Right atrium auricular region (tissue), 2 donors: ENCODE results near the gene CTAGE1. TPM values are rescaled to one million over a fixed set of nuclear protein-coding genes. Genes with fewer than 3 reads are reported as not detected.

ENCODE experiments used
- DNase-seq: peaks from one replicate; pipeline ENCODE4 v3.0.0-alpha.2; 2019; ENCODE audit warnings: low spot score
- H3K27ac ChIP-seq, 2 donors: fragments of 200-600 bp; sonication (generic); 1 replicate in 1 of 2; 2 replicates in 1 of 2; pipeline ENCODE4 v1.5.1; 2016 to 2019
- H3K27me3 ChIP-seq, 2 donors: fragments of 200-600 bp; sonication (generic); one replicate each; pipeline versions ENCODE4 v1.5.1 to v1.6.0; 2017 to 2019
- H3K36me3 ChIP-seq: fragments of 200-600 bp; sonication (generic); one replicate; pipeline ENCODE4 v1.5.1; 2016
- H3K4me1 ChIP-seq, 2 donors: fragments of 200-600 bp; sonication (generic); one replicate each; pipeline versions ENCODE4 v1.5.1 to v1.6.0; 2017 to 2019
- H3K4me3 ChIP-seq, 2 donors: fragments of 200-600 bp; sonication (generic); 1 replicate in 1 of 2; 2 replicates in 1 of 2; pipeline ENCODE4 v1.5.1; 2017 to 2019; ENCODE audit warnings: mild to moderate bottlenecking in 1 of 2, moderate library complexity in 1 of 2
- H3K9me3 ChIP-seq, 2 donors: fragments of 200-600 bp; sonication (generic); one replicate each; pipeline ENCODE4 v1.5.1; 2019
- total RNA-seq, 2 donors: library from RNA; depleted of rRNA; stranded (reverse); fragments of >200 nt; gene quantifications; one replicate each; pipeline ENCODE4 v1.1.0, GENCODE V29; 2016
- TF ChIP-seq, protein P1 (sequence below), 2 donors: fragments of 200-600 bp; sonication (generic); IDR thresholded peaks; one replicate each; pipeline ENCODE4 v1.5.1; 2019; ENCODE audit warnings: antibody characterized with exemption in 2 of 2

Gene CTAGE1
- total RNA-seq, 2 donors from 2014 or later = 0.08 TPM; not detected in 1

DNA sequence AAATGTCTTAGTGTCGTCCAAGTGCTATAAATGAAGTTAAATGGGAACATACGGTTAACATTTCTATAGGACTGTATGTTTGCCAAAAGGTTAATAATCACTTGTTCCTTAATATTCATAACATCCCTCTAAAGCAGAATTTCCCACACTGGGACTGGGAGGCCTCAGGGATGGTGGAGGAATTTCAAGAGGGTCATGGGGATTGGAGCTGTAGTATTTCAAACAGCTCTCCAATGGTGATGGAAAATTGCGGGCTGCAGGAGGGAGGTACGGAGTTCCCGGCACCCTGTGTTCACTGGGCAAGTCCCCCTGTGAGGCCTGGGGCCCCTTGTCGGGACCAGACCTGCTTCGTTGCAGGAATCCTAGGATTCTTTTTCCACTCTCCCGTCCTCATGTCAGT is 39.8 kb upstream of the CTAGE1 start:
- H3K9me3 ChIP-seq = no peaks in the 10 kb centered on the region
- no peak overlapping the region for H3K27ac ChIP-seq
- no peaks in the 10 kb centered on the region for H3K36me3 ChIP-seq
- no peaks in the 10 kb centered on the region for H3K27me3 ChIP-seq
- TF ChIP-seq, protein P1, sequence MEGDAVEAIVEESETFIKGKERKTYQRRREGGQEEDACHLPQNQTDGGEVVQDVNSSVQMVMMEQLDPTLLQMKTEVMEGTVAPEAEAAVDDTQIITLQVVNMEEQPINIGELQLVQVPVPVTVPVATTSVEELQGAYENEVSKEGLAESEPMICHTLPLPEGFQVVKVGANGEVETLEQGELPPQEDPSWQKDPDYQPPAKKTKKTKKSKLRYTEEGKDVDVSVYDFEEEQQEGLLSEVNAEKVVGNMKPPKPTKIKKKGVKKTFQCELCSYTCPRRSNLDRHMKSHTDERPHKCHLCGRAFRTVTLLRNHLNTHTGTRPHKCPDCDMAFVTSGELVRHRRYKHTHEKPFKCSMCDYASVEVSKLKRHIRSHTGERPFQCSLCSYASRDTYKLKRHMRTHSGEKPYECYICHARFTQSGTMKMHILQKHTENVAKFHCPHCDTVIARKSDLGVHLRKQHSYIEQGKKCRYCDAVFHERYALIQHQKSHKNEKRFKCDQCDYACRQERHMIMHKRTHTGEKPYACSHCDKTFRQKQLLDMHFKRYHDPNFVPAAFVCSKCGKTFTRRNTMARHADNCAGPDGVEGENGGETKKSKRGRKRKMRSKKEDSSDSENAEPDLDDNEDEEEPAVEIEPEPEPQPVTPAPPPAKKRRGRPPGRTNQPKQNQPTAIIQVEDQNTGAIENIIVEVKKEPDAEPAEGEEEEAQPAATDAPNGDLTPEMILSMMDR (IDR thresholded peaks at IDR 0.05) = no peak
- no peak for DNase-seq
- H3K4me1 ChIP-seq = peaks cover 0 to 25% of the 10 kb centered on the region in 2 donors
- H3K4me3 ChIP-seq = no peak overlapping the region

- Histone ChIP-seq H3K4me3 (no peak overlapping the region), H3K36me3 (no peaks in the 10 kb centered on the region), H3K4me1 (peaks cover 0 to 30% of the 10 kb centered on the region in 2 donors), H3K9me3 (no peaks in the 10 kb centered on the region), H3K27me3 (no peaks in the 10 kb centered on the region), H3K27ac (peak overlapping the region; percentile 41 to 44)
- DNase-seq = no peak
- TF ChIP-seq, protein P1 (IDR thresholded peaks at IDR 0.05) = no peak
These were observed 38.8 kb upstream of the CTAGE1 start for GRCh38 chr18:22456547-22456946.

GRCh38 chr18:22456116-22456480 is 38.4 kb upstream of the CTAGE1 start:
- H3K27me3 ChIP-seq = no peaks in the 10 kb centered on the region
- H3K36me3 ChIP-seq = no peaks in the 10 kb centered on the region
- H3K4me3 ChIP-seq = no peak overlapping the region
- peak overlapping the region; percentile 41 to 44 for H3K27ac ChIP-seq
- peaks cover 0 to 30% of the 10 kb centered on the region in 2 donors for H3K4me1 ChIP-seq
- DNase-seq = no peak
- no peaks in the 10 kb centered on the region for H3K9me3 ChIP-seq
- TF ChIP-seq, protein P1 (IDR thresholded peaks at IDR 0.05) = no peak

GRCh38 chr18:22455425-22456115 is 37.9 kb upstream of the CTAGE1 start:
- Histone ChIP-seq H3K36me3 (no peaks in the 10 kb centered on the region), H3K27ac (peak overlapping the region; percentile 41 to 44), H3K9me3 (peaks cover 0 to 2% of the 10 kb centered on the region in 2 donors), H3K4me1 (peaks cover 0 to 30% of the 10 kb centered on the region in 2 donors), H3K27me3 (no peaks in the 10 kb centered on the region), H3K4me3 (no peak overlapping the region)
- TF ChIP-seq, protein P1 (IDR thresholded peaks at IDR 0.05) = no peak
- DNase-seq = no peak

- H3K9me3 ChIP-seq = peaks cover 8 to 23% of the 10 kb centered on the region in 2 donors
- H3K4me3 ChIP-seq = no peak overlapping the region
- no peaks in the 10 kb centered on the region for H3K27me3 ChIP-seq
- no peaks in the 10 kb centered on the region for H3K36me3 ChIP-seq
- peak overlapping the region in 1 of 2 donors; percentile 64 for H3K27ac ChIP-seq
- peaks cover 0 to 30% of the 10 kb centered on the region in 2 donors for H3K4me1 ChIP-seq
- no peak for DNase-seq
- TF ChIP-seq, protein P1 (IDR thresholded peaks at IDR 0.05) = no peak
These were observed 35.6 kb upstream of the CTAGE1 start for GRCh38 chr18:22453315-22453714.
